ENCODE data around the gene MLEC.

- no peak for TF ChIP-seq RAD21 (IDR thresholded peaks at IDR 0.05; ENCODE audit: low read depth)
- TF ChIP-seq EP300 (IDR thresholded peaks at IDR 0.05; ENCODE audit: borderline replicate concordance) = no peak
- no peak for TF ChIP-seq TAF1 (IDR thresholded peaks at IDR 0.05; ENCODE audit: low read depth)
- no peak for TF ChIP-seq REST (IDR thresholded peaks at IDR 0.05; ENCODE audit: low read depth)
- no peak for TF ChIP-seq YY1 (IDR thresholded peaks at IDR 0.05; ENCODE audit: low read depth)
- TF ChIP-seq, protein P1, sequence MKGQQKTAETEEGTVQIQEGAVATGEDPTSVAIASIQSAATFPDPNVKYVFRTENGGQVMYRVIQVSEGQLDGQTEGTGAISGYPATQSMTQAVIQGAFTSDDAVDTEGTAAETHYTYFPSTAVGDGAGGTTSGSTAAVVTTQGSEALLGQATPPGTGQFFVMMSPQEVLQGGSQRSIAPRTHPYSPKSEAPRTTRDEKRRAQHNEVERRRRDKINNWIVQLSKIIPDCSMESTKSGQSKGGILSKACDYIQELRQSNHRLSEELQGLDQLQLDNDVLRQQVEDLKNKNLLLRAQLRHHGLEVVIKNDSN (IDR thresholded peaks at IDR 0.05) = no peak
Measured at GRCh38 chr12:120689397-120690082, 2.6 kb downstream of the MLEC start.
